Measurements from ENCODE around the gene QTRT2.
A peak's percentile ranks its signal among the peaks of the same experiment; 100 is the strongest.

The QTRT2 gene

GRCh38 chr3:114056130-114057010 lies at the start of gene QTRT2, which contains the start of gene CCDC191:
Gene QTRT2 (plus strand): TSS chr3:114056737. CDS start chr3:114065258, 8,521 bp downstream.
Gene CCDC191 (minus strand): TSS chr3:114056526. CDS start chr3:114056466, 60 bp downstream.
- DNase-seq (ENCODE audit: low spot score): peak; percentile 96

GRCh38 chr3:114011059-114011797 lies 45.3 kb upstream of the QTRT2 start:
- no peak for DNase-seq (ENCODE audit: low spot score)

- DNase-seq (ENCODE audit: low spot score): no peak
Measured at GRCh38 chr3:114014211-114014610, 42.3 kb upstream of the QTRT2 start.

- no peak for DNase-seq (ENCODE audit: low spot score)
Measured at GRCh38 chr3:114019486-114019885, 37.1 kb upstream of the QTRT2 start.

- DNase-seq (ENCODE audit: low spot score): no peak
Measured at GRCh38 chr3:114020907-114021306, 35.6 kb upstream of the QTRT2 start.

- no peak for DNase-seq (ENCODE audit: low spot score)
Measured at GRCh38 chr3:114022145-114022802, 34.3 kb upstream of the QTRT2 start.

GRCh38 chr3:114025451-114025850 lies 31.1 kb upstream of the QTRT2 start:
- no peak for DNase-seq (ENCODE audit: low spot score)

GRCh38 chr3:114026331-114026730 lies 30.2 kb upstream of the QTRT2 start:
- DNase-seq (ENCODE audit: low spot score): no peak

GRCh38 chr3:114033721-114034120 lies 22.8 kb upstream of the QTRT2 start:
- DNase-seq (ENCODE audit: low spot score): no peak

GRCh38 chr3:114034211-114034610 lies 22.3 kb upstream of the QTRT2 start:
- no peak for DNase-seq (ENCODE audit: low spot score)

- DNase-seq (ENCODE audit: low spot score): no peak
Measured at GRCh38 chr3:114034787-114035545, 21.6 kb upstream of the QTRT2 start.

GRCh38 chr3:114035896-114036295 lies 20.6 kb upstream of the QTRT2 start:
- DNase-seq (ENCODE audit: low spot score): no peak

GRCh38 chr3:114043205-114043604 lies 13.3 kb upstream of the QTRT2 start:
- no peak for DNase-seq (ENCODE audit: low spot score)

GRCh38 chr3:114052216-114052615 lies 4.3 kb upstream of the QTRT2 start:
- no peak for DNase-seq (ENCODE audit: low spot score)

- DNase-seq (ENCODE audit: low spot score): no peak
Measured at GRCh38 chr3:114057011-114057347, 442 bp downstream of the QTRT2 start.

GRCh38 chr3:114058646-114059045 lies 2.1 kb downstream of the QTRT2 start:
- no peak for DNase-seq (ENCODE audit: low spot score)

GRCh38 chr3:114060906-114061655 lies 4.5 kb downstream of the QTRT2 start:
- DNase-seq (ENCODE audit: low spot score): no peak

- no peak for DNase-seq (ENCODE audit: low spot score)
Measured at GRCh38 chr3:114067804-114068203, 11.3 kb downstream of the QTRT2 start.

GRCh38 chr3:114068336-114068735 lies 11.8 kb downstream of the QTRT2 start:
- no peak for DNase-seq (ENCODE audit: low spot score)

GRCh38 chr3:114071786-114072185 lies 15.2 kb downstream of the QTRT2 start:
- DNase-seq (ENCODE audit: low spot score): no peak

- DNase-seq (ENCODE audit: low spot score): no peak
Measured at GRCh38 chr3:114076711-114077110, 20.2 kb downstream of the QTRT2 start.

Measured in iPS-NIHi11 (cell line).